Fibroblast of skin of back (primary cell): Measurements from ENCODE around the gene PLA2G7.

Experiments
- DNase-seq: peaks from one replicate; pipeline ENCODE4 v3.0.0-alpha.2; 2013

PLA2G7 gene

GRCh38 chr6:46688117-46688965 is 46.8 kb downstream of the PLA2G7 start:
- no peak for DNase-seq

GRCh38 chr6:46687619-46688097 is 47.5 kb downstream of the PLA2G7 start, which contains the start of gene TDRD6:
Gene TDRD6, plus strand, starts transcription at chr6:46687885. Its CDS starts 244 bp downstream, at chr6:46688129.
- DNase-seq, result no peak

DNA sequence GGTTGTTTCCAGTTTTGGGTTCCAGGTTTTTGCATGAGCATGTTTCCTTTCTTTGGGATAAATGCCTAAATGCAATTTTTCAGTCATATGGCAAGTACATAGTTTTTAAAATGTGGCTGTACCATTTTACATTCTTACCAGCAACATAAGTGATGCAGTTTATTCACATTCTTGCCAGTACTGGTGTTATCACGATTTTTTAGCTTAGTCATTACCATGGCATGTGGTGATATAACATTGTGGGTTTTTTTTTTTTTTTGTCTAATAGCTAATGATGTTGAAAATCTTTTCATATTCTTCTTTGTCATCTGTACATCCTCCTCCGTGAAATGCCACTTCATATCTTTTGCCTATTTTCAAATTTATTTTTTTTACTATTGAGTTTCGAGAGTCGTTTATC is 50.4 kb downstream of the PLA2G7 start:
- DNase-seq, result peak; percentile 54

GRCh38 chr6:46677314-46677654 is 57.9 kb downstream of the PLA2G7 start:
- DNase-seq, result no peak

- no peak for DNase-seq
Observed at GRCh38 chr6:46676604-46677313, 58.4 kb downstream of the PLA2G7 start.

DNA sequence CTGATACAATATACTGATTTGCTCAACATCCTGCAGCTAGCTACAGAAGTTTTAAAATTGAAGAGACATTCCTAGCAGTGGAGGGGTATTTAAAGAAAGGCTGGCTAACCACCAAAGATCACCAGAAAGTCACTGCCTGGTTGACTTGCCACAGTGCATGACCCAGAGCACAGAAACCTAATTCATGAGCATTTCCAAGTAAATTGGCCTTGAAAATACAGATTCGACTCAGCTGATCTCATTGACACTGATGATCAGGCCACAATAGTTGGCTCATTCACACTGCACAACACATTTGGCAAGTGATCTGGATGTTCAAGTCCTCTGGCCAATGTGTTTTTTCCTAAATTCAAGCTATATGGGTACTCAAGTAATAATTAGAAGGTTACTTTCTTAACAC is 60.8 kb downstream of the PLA2G7 start:
- DNase-seq, result no peak

DNA sequence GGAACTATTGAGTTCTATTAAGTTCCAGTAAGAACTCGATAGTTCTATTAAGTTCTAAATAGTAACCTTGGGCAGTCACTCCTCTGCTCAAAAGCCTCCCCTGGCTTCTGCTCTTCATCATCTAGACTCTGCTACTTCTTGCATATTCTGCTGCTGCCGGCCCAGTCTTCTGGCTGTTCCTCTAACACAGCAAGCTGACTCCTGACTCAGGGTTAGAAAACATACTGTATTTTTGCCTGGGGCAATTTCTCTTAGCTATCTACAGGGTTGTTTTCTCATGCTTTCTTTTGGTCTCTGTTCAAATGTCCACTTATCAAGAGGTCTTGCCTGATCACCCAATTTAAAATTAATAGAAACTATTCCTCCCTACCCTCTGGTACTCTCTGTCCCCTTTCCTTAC is 67.8 kb downstream of the PLA2G7 start:
- DNase-seq, result no peak

DNA sequence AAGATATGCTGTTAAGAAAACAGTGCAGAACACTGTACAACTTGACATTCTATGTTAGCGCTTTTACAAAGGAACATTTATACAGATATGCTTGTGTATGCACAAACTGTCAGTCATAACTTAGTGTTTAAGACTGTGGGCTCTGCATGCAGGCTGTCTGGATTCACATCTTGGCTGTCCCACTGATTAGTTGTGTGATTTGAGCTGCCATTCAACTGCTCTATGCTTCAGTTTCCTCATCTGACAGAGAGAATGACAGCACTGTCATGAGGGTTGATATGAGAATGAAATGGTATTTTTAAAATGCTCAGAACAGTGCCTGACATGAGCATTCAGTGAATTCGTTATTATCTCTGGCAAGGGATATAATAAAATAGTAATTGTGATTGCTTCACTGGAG is 73.7 kb downstream of the PLA2G7 start:
- no peak for DNase-seq

GRCh38 chr6:46657642-46658041 is 77.5 kb downstream of the PLA2G7 start:
- no peak for DNase-seq

GRCh38 chr6:46655803-46656202 is 79.4 kb downstream of the PLA2G7 start:
- no peak for DNase-seq
